GM19395 (cell line): ENCODE data around the gene PPAN.

Source experiments
- ATAC-seq: cut with Tn5 transposase; IDR thresholded peaks from one replicate; pipeline ENCODE4 v1.9.1; 2021; ENCODE audit warnings: mild to moderate bottlenecking, moderate library complexity; ENCODE audit not compliant: unreplicated experiment

Gene PPAN

DNA sequence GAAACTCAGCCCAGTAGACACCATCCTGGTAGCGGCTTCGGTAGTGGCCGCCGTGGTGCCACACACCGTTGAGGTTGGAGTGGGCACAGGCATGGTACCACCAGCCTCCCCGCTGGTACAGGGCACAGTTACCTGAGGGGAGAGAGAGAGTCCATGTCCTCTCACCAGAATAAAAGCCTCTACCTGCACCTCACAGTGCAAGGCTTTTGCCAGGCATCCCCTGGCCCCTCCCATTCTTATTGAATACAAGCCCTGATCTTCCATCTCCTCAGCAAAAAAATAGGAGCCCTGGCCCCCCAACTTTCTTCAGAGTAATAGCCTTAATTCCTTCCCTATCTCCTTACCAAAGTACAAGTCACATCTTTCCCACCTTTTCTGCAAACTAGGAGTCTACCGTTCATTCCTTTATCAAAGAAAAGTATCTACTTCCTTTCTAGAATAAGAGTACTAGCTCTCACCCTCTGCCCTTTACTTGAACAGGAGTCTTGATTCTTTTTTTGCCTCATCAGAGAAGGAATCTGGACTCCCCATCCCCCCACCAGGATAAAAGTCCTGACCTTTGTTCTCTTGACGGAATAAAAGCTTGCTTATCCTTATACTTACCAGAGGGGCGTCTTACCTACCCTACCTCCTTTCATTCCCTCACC lies 13.4 kb upstream of the PPAN start:
- ATAC-seq = no peak

- ATAC-seq = no peak
These were observed 12.6 kb upstream of the PPAN start for GRCh38 chr19:10093295-10094186.

GRCh38 chr19:10095622-10095947 lies 10.6 kb upstream of the PPAN start:
- ATAC-seq = no peak

- ATAC-seq = no peak
These were observed 10.1 kb upstream of the PPAN start for GRCh38 chr19:10095948-10096614.

- ATAC-seq = no peak
These were observed 9.6 kb upstream of the PPAN start for GRCh38 chr19:10096615-10096963.

- no peak for ATAC-seq
These were observed 5.9 kb upstream of the PPAN start for GRCh38 chr19:10100163-10100785.

DNA sequence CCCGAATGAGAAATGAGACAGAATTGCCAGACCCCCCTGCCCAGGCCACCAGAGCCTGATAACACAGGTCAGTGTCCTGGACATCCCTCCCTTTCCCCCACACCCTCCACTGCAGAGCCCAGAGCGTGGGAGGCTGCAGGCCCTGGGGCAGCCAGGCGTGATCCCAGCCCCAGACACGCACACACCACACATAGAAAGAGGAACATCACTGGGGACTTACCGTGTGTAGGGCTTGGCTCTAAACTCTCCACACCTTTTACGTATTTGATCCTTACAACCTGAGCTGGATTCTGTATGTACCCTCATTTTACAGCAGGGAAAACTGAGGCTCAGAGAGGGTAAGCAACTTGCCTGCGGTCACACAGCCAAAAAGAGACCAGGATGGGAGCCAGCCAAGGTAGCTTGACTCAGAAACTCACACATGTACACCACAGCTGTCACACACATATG lies 3.4 kb upstream of the PPAN start:
- peak; percentile 34 for ATAC-seq

GRCh38 chr19:10104130-10104513 lies 2.0 kb upstream of the PPAN start:
- no peak for ATAC-seq

- ATAC-seq = peak; percentile 37
These were observed 1.3 kb upstream of the PPAN start for GRCh38 chr19:10104665-10105508.

- peak; percentile 19 for ATAC-seq
These were observed 558 bp upstream of the PPAN start for GRCh38 chr19:10105509-10106099.

GRCh38 chr19:10107254-10107653 lies 1.1 kb downstream of the PPAN start:
- no peak for ATAC-seq

GRCh38 chr19:10107817-10108367 lies 1.7 kb downstream of the PPAN start:
- no peak for ATAC-seq

GRCh38 chr19:10109528-10109927 lies 3.4 kb downstream of the PPAN start:
- no peak for ATAC-seq

DNA sequence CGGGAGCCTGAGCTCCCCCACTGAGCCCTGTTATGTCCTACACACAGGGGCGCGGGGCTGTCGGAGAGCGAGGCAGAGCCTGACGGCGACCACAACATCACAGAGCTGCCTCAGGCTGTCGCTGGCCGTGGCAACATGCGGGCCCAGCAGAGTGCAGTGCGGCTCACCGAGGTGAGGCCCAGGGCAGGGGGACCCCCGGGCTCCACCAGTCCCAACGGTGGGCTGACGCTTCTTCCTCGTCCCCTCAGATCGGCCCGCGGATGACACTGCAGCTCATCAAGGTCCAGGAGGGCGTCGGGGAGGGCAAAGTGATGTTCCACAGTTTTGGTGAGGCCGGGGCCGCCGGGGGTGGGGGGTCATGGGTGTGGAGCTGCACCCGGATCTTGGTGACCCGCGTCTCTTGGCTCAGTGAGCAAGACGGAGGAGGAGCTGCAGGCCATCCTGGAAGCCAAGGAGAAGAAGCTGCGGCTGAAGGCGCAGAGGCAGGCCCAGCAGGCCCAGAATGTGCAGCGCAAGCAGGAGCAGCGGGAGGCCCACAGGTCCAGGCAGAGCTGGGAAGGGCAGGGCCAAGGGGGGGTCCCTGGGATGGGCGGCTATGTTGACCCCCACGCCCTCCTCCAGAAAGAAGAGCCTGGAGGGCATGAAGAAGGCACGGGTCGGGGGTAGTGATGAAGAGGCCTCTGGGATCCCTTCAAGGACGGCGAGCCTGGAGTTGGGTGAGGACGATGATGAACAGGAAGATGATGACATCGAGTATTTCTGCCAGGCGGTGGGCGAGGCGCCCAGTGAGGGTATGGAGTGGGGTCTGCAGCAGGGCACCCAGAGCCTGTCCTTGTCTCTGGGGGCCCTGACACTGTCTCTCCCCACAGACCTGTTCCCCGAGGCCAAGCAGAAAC lies 4.2 kb downstream of the PPAN start:
- ATAC-seq = no peak

DNA sequence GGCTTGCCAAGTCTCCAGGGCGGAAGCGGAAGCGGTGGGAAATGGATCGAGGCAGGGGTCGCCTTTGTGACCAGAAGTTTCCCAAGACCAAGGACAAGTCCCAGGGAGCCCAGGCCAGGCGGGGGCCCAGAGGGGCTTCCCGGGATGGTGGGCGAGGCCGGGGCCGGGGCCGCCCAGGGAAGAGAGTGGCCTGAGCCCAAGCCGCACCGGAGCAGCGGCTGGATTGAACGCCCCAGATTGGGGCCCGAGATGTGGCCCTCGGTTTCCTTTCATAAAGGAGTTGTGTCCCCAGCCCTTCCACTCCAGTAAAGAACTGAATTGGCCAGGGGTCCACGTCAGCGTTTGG lies 4.8 kb downstream of the PPAN start:
- no peak for ATAC-seq

- no peak for ATAC-seq
These were observed 5.2 kb downstream of the PPAN start, which contains the start of gene P2RY11 for GRCh38 chr19:10111405-10111811. Gene P2RY11 (plus strand): TSS chr19:10111693. CDS start chr19:10111722, 29 bp downstream.

- no peak for ATAC-seq
These were observed 6.0 kb downstream of the PPAN start for GRCh38 chr19:10112037-10112761.

DNA sequence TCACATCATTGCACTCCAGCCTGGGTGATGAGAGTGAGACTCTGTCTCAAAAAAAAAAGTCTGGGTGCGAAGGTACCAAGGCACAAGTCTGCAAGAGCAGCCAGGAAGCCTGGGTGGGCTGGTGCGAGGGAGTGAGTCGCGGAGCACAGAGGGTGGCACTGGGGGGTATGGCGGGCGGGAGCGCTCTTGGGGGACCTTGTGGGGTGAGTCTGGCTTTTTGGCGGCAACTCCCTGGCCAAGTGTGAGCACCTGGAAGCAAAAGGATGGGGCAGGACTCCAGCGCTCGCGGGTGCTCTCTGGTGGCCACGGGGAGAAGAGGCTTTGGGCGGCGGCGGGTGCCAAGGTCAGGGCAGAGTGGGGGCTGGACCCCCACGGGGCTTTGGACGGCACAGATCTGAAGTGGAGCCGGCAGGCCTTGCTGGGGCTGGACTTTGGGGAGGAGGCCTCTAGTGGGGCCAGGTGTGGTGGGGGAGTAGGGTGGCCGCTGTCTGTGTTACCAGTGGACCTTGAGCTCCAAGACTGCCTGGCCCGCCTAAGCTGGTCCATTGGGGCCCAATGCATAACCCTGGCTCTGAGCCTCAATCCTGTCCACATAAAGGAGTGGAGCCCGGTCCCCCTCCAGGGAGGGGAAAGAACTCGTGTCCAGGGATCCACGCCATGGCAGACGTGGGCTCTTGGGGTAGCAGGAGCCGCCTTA lies 6.9 kb downstream of the PPAN start:
- no peak for ATAC-seq
